GM23338 (cell line): ENCODE measurements around the gene MAPK6. TPM values are rescaled to one million over a fixed set of nuclear protein-coding genes. Genes with fewer than 3 reads are reported as not detected.

ENCODE experiments used
- ATAC-seq: fragments of 200-7000 bp; cut with Tn5 transposase; 3 replicates; pipeline ENCODE4 v1.9.1; 2020
- DNase-seq: peaks from one replicate; pipeline ENCODE4 v3.0.0-alpha.2; 2015; ENCODE audit warnings: low spot score
- H2AFZ ChIP-seq: fragments of 200-600 bp; sonication (generic); 2 replicates; pipeline ENCODE4 v1.8.0; 2016; ENCODE audit warnings: antibody characterized with exemption, mild to moderate bottlenecking, moderate library complexity
- H3F3A ChIP-seq: fragments of 200-600 bp; sonication (generic); replicated peaks from 2 replicates; pipeline ENCODE4 v1.8.0; 2017; ENCODE audit warnings: antibody characterized with exemption, mixed run types, low read depth
- H3K27ac ChIP-seq: fragments of 200-600 bp; sonication (generic); 2 replicates; pipeline ENCODE4 v1.6.1; 2016; ENCODE audit warnings: low read depth
- H3K27me3 ChIP-seq: fragments of 200-600 bp; sonication (generic); 2 replicates; pipeline ENCODE4 v1.8.0; 2016; ENCODE audit warnings: mild to moderate bottlenecking, mixed run types, moderate library complexity; ENCODE audit not compliant: insufficient read depth
- H3K36me3 ChIP-seq: fragments of 200-600 bp; sonication (generic); 2 replicates; pipeline ENCODE4 v1.8.0; 2016; ENCODE audit warnings: mild to moderate bottlenecking; ENCODE audit not compliant: insufficient read depth
- H3K4me1 ChIP-seq: fragments of 200-600 bp; sonication (generic); 2 replicates; pipeline ENCODE4 v1.8.0; 2016; ENCODE audit warnings: mild to moderate bottlenecking, moderate library complexity; ENCODE audit not compliant: insufficient read depth
- H3K4me2 ChIP-seq: fragments of 200-600 bp; sonication (generic); 2 replicates; pipeline ENCODE4 v1.7.1; 2017; ENCODE audit warnings: mixed run types
- H3K4me3 ChIP-seq: fragments of 200-600 bp; sonication (generic); 2 replicates; pipeline ENCODE4 v1.6.1; 2016; ENCODE audit warnings: mixed run types
- H3K79me2 ChIP-seq: fragments of 200-600 bp; sonication (generic); replicated peaks from 2 replicates; pipeline ENCODE4 v1.8.0; 2017; ENCODE audit warnings: mild to moderate bottlenecking; ENCODE audit not compliant: insufficient read depth
- H3K9me2 ChIP-seq: fragments of 200-600 bp; sonication (generic); 2 replicates; pipeline ENCODE4 v1.8.0; 2017; ENCODE audit not compliant: insufficient read depth
- H4K20me1 ChIP-seq: fragments of 200-600 bp; sonication (generic); replicated peaks from 2 replicates; pipeline ENCODE4 v1.8.0; 2017; ENCODE audit warnings: mild to moderate bottlenecking; ENCODE audit not compliant: insufficient read depth
- H3K27ac Mint-ChIP-seq: 2 replicates; pipeline ENCODE4 v1.8.0; 2020; ENCODE audit warnings: inconsistent platforms, mild to moderate bottlenecking, moderate library complexity, mixed read lengths
- H3K27me3 Mint-ChIP-seq: 3 replicates; pipeline ENCODE4 v1.8.0; 2022; ENCODE audit warnings: low read depth, mild to moderate bottlenecking, moderate library complexity, mixed read lengths, inconsistent platforms; ENCODE audit not compliant: insufficient read depth, poor library complexity
- H3K36me3 Mint-ChIP-seq: 3 replicates; pipeline ENCODE4 v1.8.0; 2021; ENCODE audit warnings: low read depth, mild to moderate bottlenecking, inconsistent platforms, moderate library complexity, mixed read lengths
- H3K4me1 Mint-ChIP-seq: 3 replicates; pipeline ENCODE4 v1.8.0; 2020; ENCODE audit warnings: mild to moderate bottlenecking, inconsistent platforms, mixed read lengths
- H3K4me3 Mint-ChIP-seq: 3 replicates; pipeline ENCODE4 v1.8.0; 2021; ENCODE audit warnings: moderate library complexity, mild to moderate bottlenecking, inconsistent platforms, mixed read lengths
- H3K9me3 Mint-ChIP-seq: 3 replicates; pipeline ENCODE4 v1.8.0; 2020; ENCODE audit warnings: moderate library complexity, mild to moderate bottlenecking, inconsistent platforms, mixed read lengths
- JUNB ChIP-seq: IDR thresholded peaks from one replicate; pipeline ENCODE4 v1.6.1; 2016; ENCODE audit warnings: antibody characterized with exemption; ENCODE audit not compliant: unreplicated experiment
- NANOG ChIP-seq: IDR thresholded peaks from 2 replicates; pipeline ENCODE4 v1.6.1; 2016; ENCODE audit warnings: antibody characterized with exemption, borderline replicate concordance
- STAT1 ChIP-seq: IDR thresholded peaks from one replicate; pipeline ENCODE4 v1.6.1; 2016; ENCODE audit warnings: antibody characterized with exemption; ENCODE audit not compliant: unreplicated experiment
- ZNF114 ChIP-seq: fragments of 250-450 bp; sonication (Bioruptor Pico); IDR thresholded peaks from 2 replicates; pipeline ENCODE4 v1.5.0; 2020; ENCODE audit warnings: mild to moderate bottlenecking, moderate library complexity
- polyA plus RNA-seq: library from polyadenylated mRNA; unstranded; fragments of >200 nt; fragmentation: Nextera tagmentation; extraction: Ambion mirVana; gene quantifications from 2 replicates; pipeline ENCODE4 v1.2.1, GENCODE V29; 2016
- total RNA-seq: library from RNA; depleted of rRNA; stranded (reverse); fragments of >200 nt; shearing (Covaris generic); gene quantifications from 2 replicates; pipeline ENCODE4 v1.2.3, GENCODE V29; 2014
- TF ChIP-seq, protein P1 (sequence below): fragments of 250-450 bp; sonication (Bioruptor Pico); IDR thresholded peaks from 2 replicates; pipeline ENCODE4 v1.5.0; 2020; ENCODE audit warnings: mild to moderate bottlenecking, moderate library complexity
- TF ChIP-seq, protein P2 (sequence below), 2 experiments: fragments of 200-600 bp in 1 of 2; sonication (generic) in 1 of 2; conservative IDR thresholded peaks; 2 replicates each; pipeline versions ENCODE4 v1.5.1 to v1.6.1; 2016 to 2017; ENCODE audit warnings: antibody characterized with exemption in 2 of 2, low read depth in 2 of 2, mild to moderate bottlenecking in 2 of 2, moderate library complexity in 1 of 2
- TF ChIP-seq, protein P3 (sequence below): IDR thresholded peaks from 2 replicates; pipeline ENCODE4 v1.6.1; 2016; ENCODE audit warnings: antibody characterized with exemption

MAPK6 gene
- total and polyA plus RNA-seq, 2 experiments from 2014 or later: 40.9 to 92.3 TPM

DNA sequence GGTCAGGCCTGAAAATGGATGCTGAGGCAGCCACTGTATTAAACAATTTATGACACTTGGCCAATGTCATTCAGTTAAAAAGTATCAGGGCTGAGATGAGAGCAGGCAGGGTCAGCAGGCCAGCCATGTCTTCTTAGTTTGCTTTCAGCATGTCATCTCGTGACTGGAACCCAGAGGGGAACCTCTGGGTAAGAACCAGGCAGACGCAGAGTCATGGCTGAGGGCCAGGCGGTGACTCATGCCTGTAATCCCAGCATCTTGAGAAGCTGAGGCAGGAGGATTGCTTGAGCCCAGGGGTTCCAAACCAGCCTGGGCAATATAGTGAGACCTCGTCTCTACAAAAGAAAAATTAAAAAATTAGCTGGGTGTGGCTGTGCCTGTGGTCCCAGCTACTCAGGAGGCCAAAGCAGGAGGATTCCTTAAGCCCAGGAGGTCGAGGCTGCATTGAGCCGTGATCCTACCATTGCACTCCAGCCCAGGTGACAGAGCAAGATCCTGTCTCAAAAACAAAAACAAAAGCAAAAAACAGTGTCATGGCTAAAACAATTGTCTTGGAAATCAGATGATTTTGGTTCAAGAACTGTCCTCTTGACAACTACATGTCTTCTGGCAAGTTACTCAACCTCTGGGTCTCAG is 81.9 kb downstream of the MAPK6 start (continued):
- TF ChIP-seq, protein P1, sequence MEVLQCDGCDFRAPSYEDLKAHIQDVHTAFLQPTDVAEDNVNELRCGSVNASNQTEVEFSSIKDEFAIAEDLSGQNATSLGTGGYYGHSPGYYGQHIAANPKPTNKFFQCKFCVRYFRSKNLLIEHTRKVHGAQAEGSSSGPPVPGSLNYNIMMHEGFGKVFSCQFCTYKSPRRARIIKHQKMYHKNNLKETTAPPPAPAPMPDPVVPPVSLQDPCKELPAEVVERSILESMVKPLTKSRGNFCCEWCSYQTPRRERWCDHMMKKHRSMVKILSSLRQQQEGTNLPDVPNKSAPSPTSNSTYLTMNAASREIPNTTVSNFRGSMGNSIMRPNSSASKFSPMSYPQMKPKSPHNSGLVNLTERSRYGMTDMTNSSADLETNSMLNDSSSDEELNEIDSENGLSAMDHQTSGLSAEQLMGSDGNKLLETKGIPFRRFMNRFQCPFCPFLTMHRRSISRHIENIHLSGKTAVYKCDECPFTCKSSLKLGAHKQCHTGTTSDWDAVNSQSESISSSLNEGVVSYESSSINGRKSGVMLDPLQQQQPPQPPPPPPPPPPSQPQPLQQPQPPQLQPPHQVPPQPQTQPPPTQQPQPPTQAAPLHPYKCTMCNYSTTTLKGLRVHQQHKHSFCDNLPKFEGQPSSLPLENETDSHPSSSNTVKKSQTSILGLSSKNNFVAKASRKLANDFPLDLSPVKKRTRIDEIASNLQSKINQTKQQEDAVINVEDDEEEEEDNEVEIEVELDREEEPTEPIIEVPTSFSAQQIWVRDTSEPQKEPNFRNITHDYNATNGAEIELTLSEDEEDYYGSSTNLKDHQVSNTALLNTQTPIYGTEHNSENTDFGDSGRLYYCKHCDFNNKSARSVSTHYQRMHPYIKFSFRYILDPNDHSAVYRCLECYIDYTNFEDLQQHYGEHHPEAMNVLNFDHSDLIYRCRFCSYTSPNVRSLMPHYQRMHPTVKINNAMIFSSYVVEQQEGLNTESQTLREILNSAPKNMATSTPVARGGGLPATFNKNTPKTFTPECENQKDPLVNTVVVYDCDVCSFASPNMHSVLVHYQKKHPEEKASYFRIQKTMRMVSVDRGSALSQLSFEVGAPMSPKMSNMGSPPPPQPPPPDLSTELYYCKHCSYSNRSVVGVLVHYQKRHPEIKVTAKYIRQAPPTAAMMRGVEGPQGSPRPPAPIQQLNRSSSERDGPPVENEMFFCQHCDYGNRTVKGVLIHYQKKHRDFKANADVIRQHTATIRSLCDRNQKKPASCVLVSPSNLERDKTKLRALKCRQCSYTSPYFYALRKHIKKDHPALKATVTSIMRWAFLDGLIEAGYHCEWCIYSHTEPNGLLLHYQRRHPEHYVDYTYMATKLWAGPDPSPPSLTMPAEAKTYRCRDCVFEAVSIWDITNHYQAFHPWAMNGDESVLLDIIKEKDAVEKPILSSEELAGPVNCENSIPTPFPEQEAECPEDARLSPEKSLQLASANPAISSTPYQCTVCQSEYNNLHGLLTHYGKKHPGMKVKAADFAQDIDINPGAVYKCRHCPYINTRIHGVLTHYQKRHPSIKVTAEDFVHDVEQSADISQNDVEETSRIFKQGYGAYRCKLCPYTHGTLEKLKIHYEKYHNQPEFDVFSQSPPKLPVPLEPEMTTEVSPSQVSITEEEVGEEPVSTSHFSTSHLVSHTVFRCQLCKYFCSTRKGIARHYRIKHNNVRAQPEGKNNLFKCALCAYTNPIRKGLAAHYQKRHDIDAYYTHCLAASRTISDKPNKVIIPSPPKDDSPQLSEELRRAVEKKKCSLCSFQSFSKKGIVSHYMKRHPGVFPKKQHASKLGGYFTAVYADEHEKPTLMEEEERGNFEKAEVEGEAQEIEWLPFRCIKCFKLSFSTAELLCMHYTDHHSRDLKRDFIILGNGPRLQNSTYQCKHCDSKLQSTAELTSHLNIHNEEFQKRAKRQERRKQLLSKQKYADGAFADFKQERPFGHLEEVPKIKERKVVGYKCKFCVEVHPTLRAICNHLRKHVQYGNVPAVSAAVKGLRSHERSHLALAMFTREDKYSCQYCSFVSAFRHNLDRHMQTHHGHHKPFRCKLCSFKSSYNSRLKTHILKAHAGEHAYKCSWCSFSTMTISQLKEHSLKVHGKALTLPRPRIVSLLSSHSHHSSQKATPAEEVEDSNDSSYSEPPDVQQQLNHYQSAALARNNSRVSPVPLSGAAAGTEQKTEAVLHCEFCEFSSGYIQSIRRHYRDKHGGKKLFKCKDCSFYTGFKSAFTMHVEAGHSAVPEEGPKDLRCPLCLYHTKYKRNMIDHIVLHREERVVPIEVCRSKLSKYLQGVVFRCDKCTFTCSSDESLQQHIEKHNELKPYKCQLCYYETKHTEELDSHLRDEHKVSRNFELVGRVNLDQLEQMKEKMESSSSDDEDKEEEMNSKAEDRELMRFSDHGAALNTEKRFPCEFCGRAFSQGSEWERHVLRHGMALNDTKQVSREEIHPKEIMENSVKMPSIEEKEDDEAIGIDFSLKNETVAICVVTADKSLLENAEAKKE (CRISPR knock-in tag): no peak
- TF ChIP-seq NANOG (no peak), ZNF114 (no peak), JUNB (no peak)
- TF ChIP-seq, protein P2, sequence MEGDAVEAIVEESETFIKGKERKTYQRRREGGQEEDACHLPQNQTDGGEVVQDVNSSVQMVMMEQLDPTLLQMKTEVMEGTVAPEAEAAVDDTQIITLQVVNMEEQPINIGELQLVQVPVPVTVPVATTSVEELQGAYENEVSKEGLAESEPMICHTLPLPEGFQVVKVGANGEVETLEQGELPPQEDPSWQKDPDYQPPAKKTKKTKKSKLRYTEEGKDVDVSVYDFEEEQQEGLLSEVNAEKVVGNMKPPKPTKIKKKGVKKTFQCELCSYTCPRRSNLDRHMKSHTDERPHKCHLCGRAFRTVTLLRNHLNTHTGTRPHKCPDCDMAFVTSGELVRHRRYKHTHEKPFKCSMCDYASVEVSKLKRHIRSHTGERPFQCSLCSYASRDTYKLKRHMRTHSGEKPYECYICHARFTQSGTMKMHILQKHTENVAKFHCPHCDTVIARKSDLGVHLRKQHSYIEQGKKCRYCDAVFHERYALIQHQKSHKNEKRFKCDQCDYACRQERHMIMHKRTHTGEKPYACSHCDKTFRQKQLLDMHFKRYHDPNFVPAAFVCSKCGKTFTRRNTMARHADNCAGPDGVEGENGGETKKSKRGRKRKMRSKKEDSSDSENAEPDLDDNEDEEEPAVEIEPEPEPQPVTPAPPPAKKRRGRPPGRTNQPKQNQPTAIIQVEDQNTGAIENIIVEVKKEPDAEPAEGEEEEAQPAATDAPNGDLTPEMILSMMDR (conservative IDR thresholded peaks at IDR 0.05; ENCODE audit: low read depth in 2 of 2): no peak

DNA sequence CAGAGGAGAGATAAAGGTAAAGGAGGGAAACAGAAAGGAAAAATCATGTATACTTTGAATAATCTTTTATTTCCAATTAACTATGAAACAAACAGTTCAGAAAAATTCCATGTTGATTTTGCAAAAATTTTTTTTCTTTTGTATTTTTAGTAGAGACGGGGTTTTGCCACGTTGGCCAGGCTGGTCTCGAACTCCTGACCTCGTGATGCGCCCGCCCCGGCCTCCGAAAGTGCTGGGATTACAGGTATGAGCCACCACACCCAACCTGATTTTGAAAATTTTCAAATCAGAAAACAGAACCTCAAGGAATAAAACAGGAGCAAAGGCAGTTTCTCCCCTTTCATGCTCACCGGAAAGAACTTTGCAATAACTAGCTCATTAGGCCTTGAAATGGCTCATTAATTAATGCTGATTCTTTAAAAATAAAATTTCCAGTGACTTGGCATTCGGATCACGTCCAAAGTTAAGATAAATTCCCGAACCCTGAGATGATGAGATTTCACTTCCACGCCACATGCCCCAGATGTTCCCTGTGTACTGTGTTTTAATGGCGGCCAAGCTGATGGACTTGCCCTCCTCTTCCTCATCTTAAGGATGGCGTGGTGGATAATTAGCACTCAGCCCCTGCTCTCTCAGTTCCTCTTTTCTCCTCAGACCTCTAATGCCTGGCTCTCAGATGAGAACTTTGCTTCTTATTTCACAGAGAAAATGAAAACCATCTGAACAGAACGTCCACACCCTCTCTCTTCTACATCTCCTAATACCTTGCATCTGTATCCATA is 82.7 kb downstream of the MAPK6 start:
- Histone ChIP-seq H3K9me2 (peaks cover under 1% of the 10 kb centered on the region; the same call in 1 of the 2 replicates), H2AFZ (no peak overlapping the region), H3K79me2 (no peaks in the 10 kb centered on the region), H3K4me3 (no peak overlapping the region), H3K4me1 (no peaks in the 10 kb centered on the region), H3F3A (no peaks in the 10 kb centered on the region), H3K36me3 (no peaks in the 10 kb centered on the region), H3K4me2 (no peak overlapping the region), H4K20me1 (no peaks in the 10 kb centered on the region), H3K27ac (no peak overlapping the region), H3K27me3 (no peaks in the 10 kb centered on the region)
- no peak for DNase-seq
- TF ChIP-seq, protein P3, sequence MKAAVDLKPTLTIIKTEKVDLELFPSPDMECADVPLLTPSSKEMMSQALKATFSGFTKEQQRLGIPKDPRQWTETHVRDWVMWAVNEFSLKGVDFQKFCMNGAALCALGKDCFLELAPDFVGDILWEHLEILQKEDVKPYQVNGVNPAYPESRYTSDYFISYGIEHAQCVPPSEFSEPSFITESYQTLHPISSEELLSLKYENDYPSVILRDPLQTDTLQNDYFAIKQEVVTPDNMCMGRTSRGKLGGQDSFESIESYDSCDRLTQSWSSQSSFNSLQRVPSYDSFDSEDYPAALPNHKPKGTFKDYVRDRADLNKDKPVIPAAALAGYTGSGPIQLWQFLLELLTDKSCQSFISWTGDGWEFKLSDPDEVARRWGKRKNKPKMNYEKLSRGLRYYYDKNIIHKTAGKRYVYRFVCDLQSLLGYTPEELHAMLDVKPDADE: no peak
- TF ChIP-seq JUNB (no peak), STAT1 (no peak)
- no peaks in the 10 kb centered on the region for H3K36me3 Mint-ChIP-seq
- no peak overlapping the region for H3K27ac Mint-ChIP-seq
- no peaks in the 10 kb centered on the region; the same call in 2 of the 3 replicates for H3K4me1 Mint-ChIP-seq
- H3K4me3 Mint-ChIP-seq: no peak overlapping the region
- no peak for ATAC-seq
- H3K9me3 Mint-ChIP-seq: no peaks in the 10 kb centered on the region
- H3K27me3 Mint-ChIP-seq: no peaks in the 10 kb centered on the region
